Measurements from ENCODE around the gene IL16. TPM values are rescaled to one million over a fixed set of nuclear protein-coding genes. Genes with fewer than 3 reads are reported as not detected.
A peak's percentile ranks its signal among the peaks of the same experiment; 100 is the strongest.

IL16 gene
- total RNA-seq, 4 donors from 2014 or later: 8.2 to 19.9 (median 13.7) TPM

GRCh38 chr15:81323944-81324881 is 127.5 kb downstream of the IL16 start, which contains the start of gene STARD5:
STARD5 (minus strand) TSS chr15:81324141; CDS start chr15:81324099, 42 bp downstream.
- WGBS: 3% methylated on average over 26 of the region's 67 CpGs
- DNase-seq (ENCODE audit: low spot score in 2 of 2): peak; percentile 98 to 99
- TF ChIP-seq POLR2A (IDR thresholded peaks at IDR 0.05) (peak; percentile 71 to 86), EP300 (IDR thresholded peaks at IDR 0.05) (no peak), CTCF (IDR thresholded peaks at IDR 0.05) (no peak), POLR2AphosphoS5 (IDR thresholded peaks at IDR 0.05) (peak; percentile 9 to 39 (median 13))
- Histone ChIP-seq H3K4me3 (peak within 1 kb of the TSS; percentile 82), H3K4me1 (peaks cover 28% of the 10 kb centered on the region), H3K27ac (peak within 1 kb of the TSS; percentile 81), H3K36me3 (peaks cover 14% of the 10 kb centered on the region), H3K9me3 (no peaks in the 10 kb centered on the region), H3K27me3 (no peaks in the 10 kb centered on the region)

- no peaks in the 10 kb centered on the region for H3K27me3 ChIP-seq
- H3K27ac ChIP-seq: no peak overlapping the region
- WGBS: 88% methylated on average over 7 of the region's 7 CpGs
- H3K4me1 ChIP-seq: peaks cover 28% of the 10 kb centered on the region
- TF ChIP-seq CTCF (IDR thresholded peaks at IDR 0.05): no peak
- TF ChIP-seq POLR2A (IDR thresholded peaks at IDR 0.05): no peak
- TF ChIP-seq POLR2AphosphoS5 (IDR thresholded peaks at IDR 0.05): no peak
- TF ChIP-seq EP300 (IDR thresholded peaks at IDR 0.05): no peak
- no peak for DNase-seq (ENCODE audit: low spot score in 2 of 2)
- H3K9me3 ChIP-seq: no peaks in the 10 kb centered on the region
- no peak overlapping the region for H3K4me3 ChIP-seq
- no peaks in the 10 kb centered on the region for H3K36me3 ChIP-seq
These were observed 130.0 kb downstream of the IL16 start for GRCh38 chr15:81326466-81327212.

- no peaks in the 10 kb centered on the region for H3K27me3 ChIP-seq
- H3K9me3 ChIP-seq: no peaks in the 10 kb centered on the region
- no peak for DNase-seq (ENCODE audit: low spot score in 2 of 2)
- TF ChIP-seq POLR2AphosphoS5 (IDR thresholded peaks at IDR 0.05): no peak
- no peak for TF ChIP-seq POLR2A (IDR thresholded peaks at IDR 0.05)
- no peak for TF ChIP-seq EP300 (IDR thresholded peaks at IDR 0.05)
- TF ChIP-seq CTCF (IDR thresholded peaks at IDR 0.05): no peak
- WGBS: 75% methylated on average over 3 of the region's 3 CpGs
- no peaks in the 10 kb centered on the region for H3K36me3 ChIP-seq
- H3K4me3 ChIP-seq: no peak overlapping the region
- peaks cover 19% of the 10 kb centered on the region for H3K4me1 ChIP-seq
- H3K27ac ChIP-seq: no peak overlapping the region
These were observed 130.8 kb downstream of the IL16 start for GRCh38 chr15:81327516-81327915.

- Histone ChIP-seq H3K36me3 (no peaks in the 10 kb centered on the region), H3K4me3 (no peak overlapping the region), H3K27ac (no peak overlapping the region), H3K9me3 (no peaks in the 10 kb centered on the region), H3K4me1 (peaks cover 4% of the 10 kb centered on the region), H3K27me3 (no peaks in the 10 kb centered on the region)
- TF ChIP-seq EP300 (IDR thresholded peaks at IDR 0.05): no peak
- TF ChIP-seq POLR2AphosphoS5 (IDR thresholded peaks at IDR 0.05): no peak
- TF ChIP-seq POLR2A (IDR thresholded peaks at IDR 0.05): no peak
- no peak for TF ChIP-seq CTCF (IDR thresholded peaks at IDR 0.05)
- WGBS: 100% methylated on average over 2 of the region's 2 CpGs
- DNase-seq (ENCODE audit: low spot score in 2 of 2): no peak
These were observed 132.8 kb downstream of the IL16 start for GRCh38 chr15:81329446-81329845.
